Frontal cortex (tissue), 4 donors: ENCODE results near the gene NMNAT1. TPM values are rescaled to one million over a fixed set of nuclear protein-coding genes. Genes with fewer than 3 reads are reported as not detected.
A peak's percentile ranks its signal among the peaks of the same experiment; 100 is the strongest.

Experiments used
- DNase-seq, 2 donors: peaks; one replicate each; pipeline ENCODE4 v3.0.0; 2012; ENCODE audit warnings: low spot score in 2 of 2
- FAIRE-seq: peaks from 2 replicates; lab custom pipeline; 2012; peaks lifted over from hg19 to GRCh38; lab: Jason Lieb, UNC
- total RNA-seq: library from RNA; depleted of rRNA; stranded (reverse); fragments of >200 nt; gene quantifications from one replicate; pipeline ENCODE4 v1.2.3, GENCODE V29; 2014
- donor health status: control.
- donor health status: control.
- donor health status: control.

Gene NMNAT1
- 9.0 TPM for total RNA-seq

DNA sequence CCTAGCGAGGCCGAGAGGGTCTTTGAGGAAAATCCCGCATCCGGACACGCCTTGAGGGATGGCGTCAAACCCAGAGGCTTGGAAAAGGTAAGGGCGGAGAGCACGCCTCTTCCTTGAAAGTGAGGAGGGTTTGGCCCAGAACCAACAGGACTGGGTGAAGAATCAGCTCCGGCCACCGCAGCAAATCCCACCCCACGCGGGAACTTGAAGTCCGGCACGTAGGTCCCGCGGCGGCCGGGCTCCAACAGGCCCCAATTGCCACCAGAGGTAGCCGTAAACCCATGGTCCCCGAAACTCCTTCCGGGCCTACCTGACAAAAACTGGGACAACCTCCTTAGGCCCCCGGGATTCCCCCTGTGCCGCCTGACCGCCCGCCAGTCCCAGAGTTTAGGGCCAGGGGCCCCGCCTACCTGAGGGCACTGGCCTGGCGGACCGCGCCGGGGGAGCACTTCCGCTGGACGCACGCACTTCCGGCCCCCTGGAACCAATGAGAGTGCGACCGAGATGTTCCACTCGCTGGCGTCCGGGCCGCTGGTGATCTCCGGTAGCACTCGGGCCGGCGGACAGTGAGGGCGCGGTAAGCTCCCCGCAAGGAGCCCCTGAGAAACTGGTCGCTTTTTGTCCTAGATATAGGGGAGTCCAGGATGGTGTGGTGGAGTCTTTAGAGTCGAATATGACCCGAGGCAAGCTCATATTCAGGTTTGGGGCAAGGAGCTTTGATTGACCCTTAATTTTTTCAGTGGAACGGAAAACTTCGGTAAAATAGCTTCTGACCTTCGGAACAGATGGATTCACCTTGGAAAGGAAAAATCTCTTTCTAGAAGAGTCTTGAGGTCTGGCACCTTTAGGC lies at the start of gene NMNAT1, which contains the start of gene LZIC:
Gene NMNAT1, plus strand, starts transcription at position 537 of the 850 bp plus-strand sequence. CDS start 28,599 bp downstream, outside the sequence.
Gene LZIC, minus strand, starts transcription at position 453 of the 850 bp plus-strand sequence. CDS start 6,772 bp downstream, outside the sequence.
- no peak for FAIRE-seq
- peak; percentile 79 to 94 for DNase-seq

DNA sequence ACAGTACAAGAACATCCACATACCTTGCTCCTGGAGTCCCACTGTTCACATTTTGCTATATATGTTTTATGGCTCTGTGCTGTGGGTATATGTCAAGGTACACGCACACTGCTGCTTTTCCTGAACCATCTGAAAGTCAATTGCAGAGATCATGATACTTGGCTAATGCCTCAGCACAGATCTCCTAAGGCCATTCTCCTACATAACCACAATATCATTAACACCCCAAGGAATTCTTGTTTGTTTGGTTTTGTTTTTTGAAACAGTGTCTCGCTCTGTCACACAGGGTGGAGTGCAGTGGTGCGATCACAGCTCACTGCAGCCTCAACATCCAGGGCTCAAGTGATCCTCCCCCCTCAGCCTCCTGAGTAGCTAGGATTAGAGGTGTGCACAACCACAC lies 49.2 kb upstream of the NMNAT1 start:
- FAIRE-seq: no peak

DNA sequence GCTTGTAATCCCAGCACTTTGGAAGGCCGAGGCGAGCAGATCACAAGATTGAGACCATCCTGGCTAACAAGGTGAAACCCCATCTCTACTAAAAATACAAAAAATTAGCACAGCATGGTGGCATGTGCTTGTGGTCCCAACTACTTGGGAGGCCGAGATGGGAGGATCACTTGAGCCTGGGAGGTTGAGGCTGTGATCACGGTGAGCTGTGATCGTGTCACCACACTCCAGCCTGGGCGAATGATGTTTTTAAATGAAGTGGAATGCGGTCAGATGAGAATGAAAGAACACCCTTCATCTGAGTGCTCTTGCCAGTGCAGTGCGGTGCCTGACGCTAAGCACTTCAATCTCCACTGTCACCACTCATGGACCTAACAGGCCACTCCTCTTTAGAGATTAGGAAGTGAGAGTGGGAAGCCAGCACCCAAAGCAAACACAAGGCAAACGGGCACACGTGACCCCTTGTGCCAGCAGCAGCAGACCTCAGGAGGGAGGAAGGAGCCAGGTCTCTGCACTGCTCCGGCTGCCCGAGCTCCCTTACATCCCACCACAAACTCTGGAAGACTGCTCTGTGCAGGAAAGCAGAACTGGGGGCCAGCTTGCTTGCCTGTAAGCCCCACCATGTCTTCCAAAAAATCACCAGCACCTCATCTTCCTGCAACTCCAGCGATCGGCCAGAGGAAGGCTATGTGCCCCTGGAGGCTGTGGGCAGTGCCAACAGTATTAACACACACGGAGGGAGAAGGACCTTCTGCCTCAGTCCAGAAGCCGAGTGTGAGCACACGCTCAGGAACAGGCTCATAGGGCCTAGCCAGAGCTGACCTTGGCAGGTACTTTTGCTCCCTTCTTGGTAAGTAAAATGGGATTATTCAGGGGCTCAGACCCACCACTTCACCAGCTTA lies 42.9 kb upstream of the NMNAT1 start:
- FAIRE-seq: no peak
- DNase-seq: no peak

More for the DNA sequence above, 49.2 kb upstream of the NMNAT1 start:
- no peak for DNase-seq

DNA sequence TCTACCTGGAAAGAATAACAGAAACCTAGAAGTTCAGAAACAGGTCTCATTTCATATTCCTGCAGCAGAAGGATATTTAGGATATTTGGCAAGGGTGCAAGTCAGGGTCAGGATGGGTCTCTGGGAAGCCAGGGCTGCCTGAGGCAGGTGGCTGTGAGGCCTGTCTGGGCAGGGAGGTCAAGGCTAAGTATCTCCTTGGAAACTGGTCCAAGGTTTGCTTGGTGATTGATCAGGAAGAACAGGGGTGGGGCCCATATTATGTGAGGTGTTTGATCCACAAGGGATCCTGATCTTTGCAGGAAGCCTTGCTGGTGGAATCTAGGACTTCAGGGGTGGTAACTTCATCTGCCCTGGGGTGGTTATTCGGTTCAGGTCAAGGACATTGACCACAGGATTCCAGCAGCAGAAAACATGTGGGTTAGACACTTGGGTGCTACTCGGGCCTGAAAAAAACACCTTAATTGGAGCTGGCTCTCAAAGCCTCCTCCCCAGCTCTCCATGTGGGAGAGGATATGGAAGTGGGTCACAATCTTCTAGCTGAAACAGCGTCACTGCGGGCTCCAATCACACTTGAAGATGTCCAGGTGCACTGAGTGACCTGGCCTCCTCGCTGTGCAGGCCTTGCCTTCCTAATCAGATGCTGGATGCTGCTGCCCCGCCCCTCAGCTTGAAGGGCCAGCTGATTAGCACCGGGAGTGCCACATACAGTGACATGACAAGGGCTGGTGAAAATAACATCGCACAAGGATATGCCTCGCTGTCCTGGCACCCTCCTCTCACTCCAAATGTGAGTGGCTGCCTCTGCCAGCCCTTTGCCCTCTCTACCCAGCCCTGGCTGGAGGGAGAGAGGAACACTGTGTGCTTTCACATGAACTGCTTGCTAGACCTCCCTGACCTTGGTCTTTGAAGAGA lies 41.9 kb upstream of the NMNAT1 start:
- no peak for FAIRE-seq
- no peak for DNase-seq

DNA sequence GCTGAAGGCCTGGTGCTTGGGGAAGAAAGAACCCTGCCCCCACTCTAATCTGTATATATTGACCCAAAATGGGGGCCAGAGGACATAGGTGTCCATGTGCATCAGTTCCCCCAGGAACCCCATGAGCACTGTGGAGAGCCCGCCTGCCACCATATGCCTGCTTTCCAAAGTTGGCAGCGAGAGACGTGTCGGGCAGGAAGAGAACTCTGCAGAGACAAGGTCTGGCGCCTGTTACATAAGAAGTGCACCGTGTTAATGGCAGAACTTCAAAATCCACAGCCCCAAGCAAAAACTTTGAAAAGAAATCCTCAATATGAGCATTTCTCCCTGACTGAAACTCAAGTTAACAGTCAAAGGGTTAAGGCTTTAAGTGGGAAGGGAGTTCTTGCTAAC lies 41.2 kb upstream of the NMNAT1 start:
- DNase-seq (no peak), FAIRE-seq (no peak)

DNA sequence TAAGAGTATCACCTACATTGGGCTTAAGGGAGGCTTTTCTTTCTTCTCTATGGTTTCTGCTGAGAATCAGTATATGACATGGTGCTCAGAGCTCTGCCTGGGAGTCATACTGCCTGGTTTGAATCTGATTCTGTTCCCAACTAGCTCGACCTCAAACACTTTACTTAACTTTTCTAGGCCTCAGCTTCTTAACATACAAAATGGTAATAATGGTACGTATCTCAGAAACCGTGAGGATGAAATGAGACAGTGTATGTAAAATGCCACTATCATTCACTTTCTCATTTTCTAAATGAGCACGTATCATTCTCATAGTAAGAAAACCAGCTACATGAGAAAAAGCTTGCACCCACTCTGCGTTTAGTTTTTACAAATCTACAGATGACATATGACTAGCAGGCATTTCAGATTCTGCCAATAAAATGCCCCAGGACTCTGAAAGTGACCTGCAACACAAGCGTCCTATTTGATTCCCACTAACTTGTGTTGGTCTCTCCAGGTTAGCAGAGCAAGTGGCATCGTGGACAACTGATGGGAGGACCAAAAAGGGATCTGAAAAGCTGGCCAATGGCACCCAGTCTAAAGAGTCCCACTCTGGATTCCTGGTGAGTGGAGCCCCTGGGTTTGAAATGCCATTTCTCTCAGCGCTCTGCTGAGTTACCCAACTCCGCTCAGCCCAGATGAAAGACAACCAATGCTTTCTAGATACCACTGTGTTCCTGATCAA lies 39.3 kb upstream of the NMNAT1 start:
- FAIRE-seq (no peak), DNase-seq (no peak)

DNA sequence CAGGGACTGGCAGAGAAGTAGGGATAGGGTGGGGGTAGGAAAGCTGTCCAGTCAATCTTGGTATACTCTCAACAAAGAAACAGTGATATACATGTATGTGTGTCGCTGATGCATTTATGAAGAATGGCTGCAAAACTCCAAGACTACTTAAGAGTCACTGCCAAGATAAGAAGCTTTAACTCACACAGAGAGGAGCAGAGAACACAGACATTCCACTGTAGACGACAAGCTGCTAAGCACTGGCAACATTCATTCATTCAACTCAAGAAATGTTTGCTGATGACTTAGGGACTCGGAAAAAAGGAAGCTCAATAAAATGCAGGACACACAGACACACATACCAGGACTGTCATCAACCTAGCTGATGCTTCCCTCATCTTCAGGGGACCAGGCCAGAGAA lies 38.7 kb upstream of the NMNAT1 start:
- DNase-seq (no peak), FAIRE-seq (no peak)

DNA sequence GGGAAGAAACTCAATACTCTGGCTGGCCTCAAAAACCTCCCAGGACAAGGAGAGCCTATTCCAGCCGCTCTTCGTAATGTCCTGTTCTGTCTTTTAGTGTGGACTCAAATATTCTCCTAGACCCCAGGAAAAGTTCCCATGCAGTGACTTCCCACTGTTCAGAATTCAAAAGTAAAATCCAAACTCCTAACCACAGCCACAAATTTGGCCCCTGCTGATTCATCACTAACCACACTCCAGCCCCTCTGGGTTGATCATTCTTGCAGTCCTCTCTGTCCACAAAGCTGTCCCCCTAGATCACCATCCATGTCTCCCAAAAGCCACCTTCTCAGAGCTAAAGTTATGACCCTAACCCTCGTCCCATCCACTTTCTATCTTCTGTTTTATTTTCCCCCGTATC lies 38.3 kb upstream of the NMNAT1 start:
- no peak for DNase-seq
- no peak for FAIRE-seq

DNA sequence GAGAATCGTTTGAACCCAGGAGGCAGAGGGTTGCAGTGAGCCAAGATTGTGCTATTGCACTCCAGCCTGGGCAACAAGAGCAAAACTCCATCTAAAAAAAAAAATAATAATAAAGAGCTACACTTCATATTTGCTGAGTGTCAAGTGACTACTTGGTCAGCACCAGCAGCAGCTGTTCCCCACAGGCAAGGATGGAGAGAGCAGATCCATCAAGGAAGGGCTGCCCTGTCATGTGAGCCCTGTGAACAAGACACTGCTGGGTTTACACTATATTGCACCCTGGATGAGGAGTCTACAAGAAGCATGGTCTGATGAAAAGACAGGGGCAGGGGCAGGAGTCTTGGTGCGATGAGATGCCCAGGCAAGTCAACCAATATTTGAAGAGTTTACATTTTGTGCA lies 36.8 kb upstream of the NMNAT1 start:
- no peak for DNase-seq
- no peak for FAIRE-seq

DNA sequence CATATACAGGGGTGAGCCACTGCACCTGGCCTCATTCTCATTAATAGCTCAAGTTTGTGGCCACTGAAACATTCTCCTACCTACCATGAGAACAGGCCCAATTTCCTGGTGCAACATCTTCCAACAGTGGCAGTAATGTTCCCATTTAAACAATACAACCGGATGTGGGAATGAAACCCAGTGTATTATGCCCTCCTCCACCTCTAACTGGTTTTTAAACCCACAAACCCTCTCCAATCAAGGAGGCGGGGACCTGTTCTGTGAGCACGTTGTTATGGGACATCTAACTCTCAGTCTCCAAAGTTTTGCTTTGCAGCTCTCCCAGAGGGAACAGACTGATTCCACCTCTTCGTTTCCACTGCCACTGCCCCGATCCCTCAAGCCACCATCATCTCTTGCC lies 35.8 kb upstream of the NMNAT1 start:
- no peak for DNase-seq
- no peak for FAIRE-seq

DNA sequence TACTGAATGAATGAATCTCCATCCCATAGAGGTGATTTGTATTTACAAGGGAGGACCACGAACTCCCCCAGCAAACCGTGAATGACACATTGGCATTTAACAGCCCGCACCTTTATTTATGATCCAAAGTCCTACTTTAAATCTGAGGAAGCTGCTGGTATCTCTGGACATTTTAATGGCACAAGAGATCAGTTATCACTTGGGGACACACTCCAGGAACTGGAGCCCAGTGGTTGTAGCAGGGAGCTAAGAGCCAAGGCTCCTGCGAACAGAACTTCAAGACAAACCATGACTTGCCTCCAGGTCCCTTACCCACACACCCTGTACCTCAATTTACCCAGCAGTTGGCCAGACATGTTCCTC lies 34.4 kb upstream of the NMNAT1 start:
- DNase-seq (no peak), FAIRE-seq (no peak)

DNA sequence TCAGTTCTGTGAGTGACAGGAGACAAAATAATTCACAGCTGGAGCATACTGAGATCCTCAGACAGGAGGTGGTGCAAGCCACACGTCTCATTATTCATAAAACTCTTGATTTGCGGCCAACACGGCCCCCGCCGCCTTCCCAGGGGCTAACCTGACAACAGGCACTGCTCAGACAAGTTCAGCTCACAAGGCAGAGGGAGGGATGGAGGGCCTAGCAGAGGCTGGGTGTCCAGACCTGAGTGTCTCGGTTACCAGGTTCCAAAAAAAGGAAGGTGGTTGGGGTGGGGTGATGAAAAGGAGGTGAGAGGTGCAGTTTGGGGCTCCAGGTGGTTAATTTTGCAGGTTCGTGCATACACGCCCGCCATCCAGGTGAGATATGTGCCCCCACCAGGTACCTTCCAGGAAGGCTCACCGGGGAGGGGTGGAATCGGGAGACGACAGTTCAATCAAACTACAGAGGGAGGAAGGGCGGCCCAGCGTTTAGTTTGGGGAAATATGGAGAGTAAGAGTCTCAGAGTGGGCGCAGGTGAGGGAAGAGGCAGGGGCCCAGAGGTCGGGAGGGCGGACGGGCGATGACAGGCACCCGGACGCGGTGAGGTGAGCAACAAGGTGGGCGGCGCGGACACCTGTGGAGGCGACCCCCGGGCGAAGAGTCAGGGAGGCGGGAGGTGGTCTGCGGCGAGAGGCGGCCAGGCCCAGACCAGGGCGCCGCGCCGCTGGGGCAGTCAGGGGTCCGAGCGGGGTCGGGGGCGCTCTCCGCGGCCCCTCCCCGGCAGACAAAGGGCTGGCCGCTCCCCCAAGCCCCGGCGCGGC lies 33.8 kb upstream of the NMNAT1 start:
- no peak for DNase-seq

DNA sequence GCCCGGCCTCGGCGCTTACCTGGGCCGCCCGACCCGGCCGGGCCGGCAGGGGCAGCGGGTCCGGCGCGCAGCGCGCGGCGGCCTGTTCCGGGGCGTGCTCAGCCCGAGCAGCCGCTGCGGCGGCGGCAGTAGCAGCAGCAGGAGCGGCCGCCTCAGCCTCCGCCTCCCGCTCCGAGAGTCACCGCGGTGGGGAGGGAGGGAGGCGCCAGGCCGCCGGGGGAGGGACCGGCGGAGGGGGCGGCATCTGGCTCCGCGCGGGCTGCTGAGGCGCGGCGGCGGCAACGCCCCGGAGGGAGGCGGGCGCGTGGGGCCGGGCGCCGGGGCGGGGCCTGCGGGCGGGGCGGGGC lies 33.2 kb upstream of the NMNAT1 start, which contains the start of gene CTNNBIP1:
Gene CTNNBIP1, minus strand, starts transcription at position 194 of the 347 bp plus-strand sequence. CDS start 38,205 bp downstream, outside the sequence.
- DNase-seq: peak in 1 of 2 donors; percentile 97
- FAIRE-seq: no peak

More for the DNA sequence above, 33.8 kb upstream of the NMNAT1 start:
- FAIRE-seq: no peak

DNA sequence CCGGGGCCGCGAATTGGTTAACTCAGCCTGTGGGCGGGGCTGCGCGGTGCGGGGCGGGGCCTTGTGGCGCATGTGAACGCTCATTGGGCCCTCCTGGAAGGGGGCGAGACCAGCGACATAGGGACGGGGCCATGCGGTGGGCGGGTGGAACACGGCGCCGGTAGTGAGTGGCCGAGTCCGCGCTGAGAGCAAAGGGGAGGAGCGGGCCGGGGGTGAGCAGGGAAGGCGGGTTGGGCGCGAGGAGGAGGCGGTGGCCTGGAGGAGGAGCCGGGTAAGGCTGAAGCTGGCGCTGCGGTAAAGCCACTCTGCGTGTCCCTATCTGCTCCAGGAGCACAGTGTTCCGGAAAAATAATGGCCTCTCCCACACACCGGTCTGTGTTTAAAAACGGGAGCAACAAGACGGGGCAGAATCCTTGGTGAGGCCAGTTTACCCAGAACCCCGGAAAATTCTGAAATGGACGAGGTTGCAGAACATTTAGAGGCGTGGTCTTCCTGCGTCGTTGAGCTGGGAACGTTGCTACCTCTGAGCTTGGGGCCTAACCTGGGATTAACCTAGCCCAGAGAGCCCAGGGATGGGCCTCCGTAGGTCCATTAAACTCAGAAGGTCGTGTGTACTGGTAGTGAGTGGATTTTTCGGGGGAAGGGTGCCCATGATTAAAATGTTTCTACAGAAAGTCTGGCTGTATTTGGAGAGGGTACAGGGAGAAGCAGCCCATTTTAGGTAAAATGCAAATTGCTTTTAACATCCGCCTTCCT lies 32.7 kb upstream of the NMNAT1 start:
- DNase-seq (peak in 1 of 2 donors; percentile 97), FAIRE-seq (no peak)

DNA sequence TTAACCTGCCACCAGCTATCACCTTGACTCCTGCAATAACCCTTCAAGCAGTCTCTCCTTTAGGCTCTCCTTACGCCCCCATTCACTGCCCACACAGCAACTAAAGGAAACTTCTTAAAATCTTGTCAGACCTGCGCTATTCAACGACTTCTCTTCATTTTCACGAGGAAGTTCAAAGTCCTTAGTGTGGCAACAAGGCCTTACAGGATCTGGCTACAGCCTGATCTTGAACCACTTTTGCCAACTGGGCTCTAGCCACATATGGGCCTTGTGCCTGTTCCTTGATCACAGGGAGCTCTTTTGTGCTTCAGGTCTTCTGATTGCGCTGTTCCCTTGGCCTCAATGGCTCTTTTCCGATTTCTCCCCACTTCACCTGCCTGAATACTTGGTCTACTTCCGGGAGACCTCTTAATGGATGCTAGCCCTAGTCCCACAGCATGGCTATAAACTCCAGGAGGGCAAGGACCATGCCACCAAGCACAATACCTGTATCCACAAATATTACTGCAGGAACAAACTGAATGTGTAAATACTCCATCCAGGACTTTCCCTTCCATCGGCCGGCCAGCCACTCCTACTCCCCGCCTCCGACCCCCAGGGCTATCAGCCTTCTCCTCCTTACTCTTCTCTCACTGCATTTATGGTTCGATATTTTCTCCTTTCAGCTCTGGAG lies 30.9 kb upstream of the NMNAT1 start:
- FAIRE-seq: no peak
- DNase-seq: no peak

DNA sequence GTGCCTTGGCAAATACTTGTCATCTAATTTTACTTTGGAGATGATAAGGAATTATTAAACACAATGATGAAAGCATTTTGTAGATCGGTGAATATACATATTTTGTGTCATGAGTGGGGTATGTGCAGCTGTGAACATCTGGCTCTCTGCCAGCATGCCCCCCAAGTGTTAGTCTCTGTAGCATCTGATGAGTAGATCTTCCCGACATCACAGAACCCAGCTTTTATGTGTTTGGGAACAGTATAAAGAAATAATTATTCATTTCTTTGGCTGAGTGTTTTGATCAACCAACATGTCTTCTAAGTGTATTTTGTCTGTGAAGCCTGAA lies 28.7 kb upstream of the NMNAT1 start:
- no peak for FAIRE-seq

DNA sequence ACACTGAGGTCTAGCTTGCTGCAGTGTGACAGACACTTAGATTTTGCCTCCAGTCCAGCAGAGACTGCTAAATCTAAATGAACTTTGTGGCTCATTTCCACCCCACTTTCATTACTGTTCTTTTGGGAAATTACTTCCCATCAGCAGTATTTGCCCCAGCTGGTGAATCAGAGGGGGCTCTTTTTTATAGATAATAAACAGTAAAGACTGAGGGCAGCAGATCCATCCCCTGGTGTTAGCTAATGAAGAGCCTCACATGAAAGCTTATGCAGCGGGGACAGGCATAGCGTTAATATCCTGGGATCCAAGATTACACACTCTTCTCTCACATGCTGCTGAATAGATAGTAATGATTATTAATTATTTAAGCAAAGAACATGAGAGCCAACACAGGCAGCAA lies 26.8 kb upstream of the NMNAT1 start:
- no peak for FAIRE-seq
- no peak for DNase-seq

More for the DNA sequence above, 28.7 kb upstream of the NMNAT1 start:
- DNase-seq: no peak
